ENCODE measurements around the gene NDUFS3.
"Not testable (repeated sequence)": the region's sequence is repeated elsewhere in the genome, so short reads cannot be mapped to it uniquely, and the experiment has no call there.

NDUFS3 gene

DNA sequence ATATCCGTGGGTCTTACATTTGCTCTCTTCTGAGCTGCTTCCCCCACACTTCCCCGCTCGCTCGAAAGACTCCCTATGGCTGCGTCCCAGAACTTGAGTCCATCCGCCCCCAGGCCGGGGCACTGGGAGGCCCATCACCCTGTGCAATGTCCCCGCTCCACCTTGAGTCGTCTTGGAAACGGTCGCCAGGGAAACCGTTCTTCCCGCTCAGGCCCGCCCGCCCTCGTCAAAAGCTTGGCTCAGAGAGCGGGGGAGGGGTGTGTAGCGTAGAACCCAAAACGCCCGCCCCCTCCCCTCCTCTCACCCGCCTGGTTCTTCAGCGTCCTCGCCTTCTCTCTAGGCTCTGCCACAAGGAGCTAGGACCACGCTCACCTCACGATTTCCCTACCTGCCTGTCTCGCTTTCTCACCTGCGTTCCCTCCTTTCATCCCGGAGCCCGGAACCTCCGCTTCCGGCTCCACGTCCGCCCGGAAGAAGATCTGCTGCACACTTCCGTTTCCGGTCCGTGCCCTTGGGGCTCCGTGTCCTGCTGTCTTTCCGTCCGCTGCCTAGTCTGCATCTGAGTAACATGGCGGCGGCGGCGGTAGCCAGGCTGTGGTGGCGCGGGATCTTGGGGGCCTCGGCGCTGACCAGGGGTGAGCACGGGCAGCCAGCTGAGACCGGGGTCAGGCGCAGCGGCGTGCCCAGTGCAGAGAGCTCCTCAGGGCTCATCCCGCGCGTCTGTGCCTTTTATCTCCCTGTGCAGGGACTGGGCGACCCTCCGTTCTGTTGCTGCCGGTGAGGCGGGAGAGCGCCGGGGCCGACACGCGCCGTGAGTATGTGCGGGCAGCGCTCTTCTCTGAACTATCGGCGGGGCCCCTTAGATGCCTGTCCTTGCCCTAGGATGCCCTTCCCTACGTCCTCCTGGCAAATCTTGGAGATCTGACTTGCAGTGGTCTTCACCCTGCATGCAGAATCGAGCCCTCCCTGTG, at the start of gene NDUFS3, which contains the start of gene KBTBD4:
Gene NDUFS3, plus strand, starts transcription at position 551 of the 971 bp plus-strand sequence. Its CDS starts 18 bp downstream, at position 569.
Gene KBTBD4, minus strand, starts transcription at position 447 of the 971 bp plus-strand sequence. Its CDS starts 19 bp downstream, at position 428.
- DNase-seq = peak; percentile 85

DNA sequence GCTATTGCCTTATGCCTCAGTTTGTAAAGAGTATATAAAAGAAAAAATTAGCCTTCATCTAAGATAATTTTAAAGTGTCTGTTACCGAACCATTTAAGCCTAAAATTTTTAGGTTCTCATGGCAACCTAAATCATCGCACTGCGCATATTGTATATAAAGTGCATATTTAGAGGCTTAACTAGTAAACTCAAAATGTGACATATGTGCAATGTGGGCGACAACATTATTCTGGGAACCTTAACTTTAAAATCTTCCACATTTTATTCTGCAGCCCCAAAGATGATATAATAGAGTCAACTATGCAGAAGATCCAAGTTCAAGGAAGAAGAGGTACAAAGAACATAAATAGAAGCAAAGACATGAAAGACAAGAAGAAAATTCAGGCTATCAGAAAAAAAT, 48.9 kb upstream of the NDUFS3 start:
- DNase-seq = no peak

DNA sequence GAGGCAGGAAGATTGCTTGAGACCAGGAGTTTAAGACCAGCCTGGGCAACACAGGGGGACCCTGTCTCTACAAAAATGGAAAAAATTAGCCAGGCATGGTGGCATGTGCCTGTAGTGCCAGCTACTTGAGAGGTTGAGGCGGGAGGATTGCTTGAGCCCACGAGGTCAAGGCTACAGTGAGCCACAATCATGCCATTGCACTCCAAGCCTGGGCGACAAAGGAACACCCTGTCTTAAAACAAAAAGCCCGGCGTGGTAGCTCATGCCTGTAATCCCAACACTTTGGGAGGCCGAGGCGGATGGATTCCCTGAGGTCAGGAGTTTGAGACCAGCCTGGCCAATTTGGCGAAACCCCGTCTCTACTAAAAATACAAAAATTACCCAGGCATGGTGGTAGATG, 48.2 kb upstream of the NDUFS3 start:
- DNase-seq = not testable (repeated sequence)

DNA sequence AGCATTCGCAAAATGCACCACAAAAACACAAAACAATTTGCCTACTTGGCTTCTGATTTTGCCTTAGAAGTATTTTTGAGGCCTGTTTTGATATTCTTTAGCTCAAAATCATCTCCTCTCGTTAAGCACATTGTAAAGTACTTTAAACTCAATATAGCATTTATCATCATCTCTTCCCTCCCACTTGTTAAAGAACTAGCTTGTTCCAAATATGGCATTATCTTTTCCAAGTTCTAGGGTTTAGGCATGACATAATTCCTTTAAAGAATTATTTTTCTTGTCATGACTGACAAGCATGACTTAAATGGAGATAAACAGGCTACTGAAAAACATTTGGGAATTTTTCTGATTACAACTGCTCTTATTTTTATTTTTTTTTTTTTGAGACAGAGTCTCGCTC, 47.2 kb upstream of the NDUFS3 start:
- DNase-seq = no peak

DNA sequence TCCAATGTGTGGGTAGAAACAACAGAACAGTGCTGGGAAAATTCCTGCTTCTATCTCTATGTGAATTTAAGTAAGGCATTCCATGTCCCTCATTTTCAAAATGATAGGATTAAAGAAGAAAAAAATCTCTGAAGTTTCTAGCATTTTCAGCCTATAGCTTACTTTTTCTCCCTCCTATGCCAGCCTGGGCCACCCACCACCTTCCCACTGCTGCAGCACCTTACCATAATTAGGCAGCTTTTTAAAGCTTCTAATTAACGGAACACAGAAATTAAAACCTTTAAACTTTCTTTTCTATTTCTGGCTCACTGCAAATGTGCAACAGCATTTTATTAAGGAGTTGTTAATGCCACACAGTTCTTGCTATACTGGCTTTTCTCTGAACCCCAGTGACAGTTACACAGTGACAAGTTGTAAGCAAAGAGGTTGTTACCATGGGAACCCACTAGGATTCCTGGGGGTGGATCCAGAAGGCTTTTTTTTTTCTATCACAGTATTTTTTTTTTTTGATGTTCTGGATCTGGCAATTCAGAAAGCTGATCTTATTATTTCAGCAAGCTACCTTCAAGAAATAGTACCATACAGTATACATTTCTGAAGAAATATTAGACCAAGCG, 46.2 kb upstream of the NDUFS3 start:
- no peak for DNase-seq

DNA sequence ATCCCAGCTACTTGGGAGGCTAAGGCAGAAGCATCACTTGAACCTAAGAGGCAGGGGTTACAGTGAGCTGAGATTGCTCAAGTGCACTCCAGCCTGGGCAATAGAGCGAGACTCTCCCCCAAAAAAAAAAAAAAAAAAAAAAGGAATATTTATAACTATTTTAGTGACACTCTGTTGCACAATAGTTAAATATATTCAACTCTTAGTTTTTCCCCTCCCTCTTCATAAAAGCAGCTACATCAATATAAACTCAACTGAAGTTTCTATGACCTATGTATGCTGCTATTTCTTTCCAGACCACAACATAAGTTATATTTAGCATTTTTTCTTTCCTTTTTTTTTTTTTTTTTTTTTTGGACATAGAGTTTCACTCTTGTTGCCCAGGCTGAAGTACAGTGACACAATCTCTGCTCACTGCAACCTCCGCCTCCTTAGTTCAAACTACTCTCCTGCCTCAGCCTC, 45.2 kb upstream of the NDUFS3 start:
- no peak for DNase-seq

DNA sequence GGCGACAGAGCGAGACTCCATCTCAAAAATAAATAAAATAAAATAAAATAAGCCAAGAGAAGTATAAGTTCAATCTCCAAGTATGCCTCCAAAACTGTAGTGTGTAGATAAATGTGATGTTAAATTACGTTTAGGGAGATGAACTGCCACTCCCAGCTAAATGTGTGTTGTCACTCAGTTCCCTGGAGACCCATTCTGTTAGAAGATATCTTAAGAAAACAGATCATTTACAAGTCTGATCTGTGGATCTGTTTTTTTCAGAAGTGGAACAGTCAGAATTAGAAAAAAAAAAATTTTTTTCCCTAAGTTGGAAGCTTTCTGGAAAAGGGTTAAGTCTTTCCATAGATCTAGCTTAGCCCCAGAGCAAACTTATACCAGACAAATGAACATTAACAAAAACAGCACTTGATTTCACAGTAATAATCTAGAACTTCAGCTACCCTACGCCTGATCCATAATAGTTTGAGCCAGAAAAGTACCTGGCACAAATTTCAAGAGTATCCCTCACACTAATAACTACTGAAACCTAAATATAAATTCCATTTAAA, 44.1 kb upstream of the NDUFS3 start:
- DNase-seq = no peak

DNA sequence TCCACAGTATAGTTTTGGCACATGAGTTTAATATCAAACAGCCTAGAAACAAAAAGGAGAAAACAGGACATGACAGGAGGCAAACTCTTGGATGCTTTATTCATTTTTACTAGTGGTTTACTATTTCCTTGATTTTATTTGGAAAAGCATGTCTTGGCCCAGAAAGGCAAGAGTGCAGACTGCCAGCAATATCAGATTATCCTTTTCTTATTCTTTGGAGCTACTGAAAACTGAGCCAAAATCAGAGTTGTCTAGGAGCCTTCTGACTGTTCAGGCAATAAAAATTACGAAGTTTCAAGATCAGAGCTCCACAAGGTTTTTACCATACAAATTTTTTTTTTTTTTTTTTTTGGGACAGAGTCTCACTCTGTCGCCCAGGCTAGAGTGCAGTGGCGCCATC, 42.0 kb upstream of the NDUFS3 start:
- DNase-seq = no peak

DNA sequence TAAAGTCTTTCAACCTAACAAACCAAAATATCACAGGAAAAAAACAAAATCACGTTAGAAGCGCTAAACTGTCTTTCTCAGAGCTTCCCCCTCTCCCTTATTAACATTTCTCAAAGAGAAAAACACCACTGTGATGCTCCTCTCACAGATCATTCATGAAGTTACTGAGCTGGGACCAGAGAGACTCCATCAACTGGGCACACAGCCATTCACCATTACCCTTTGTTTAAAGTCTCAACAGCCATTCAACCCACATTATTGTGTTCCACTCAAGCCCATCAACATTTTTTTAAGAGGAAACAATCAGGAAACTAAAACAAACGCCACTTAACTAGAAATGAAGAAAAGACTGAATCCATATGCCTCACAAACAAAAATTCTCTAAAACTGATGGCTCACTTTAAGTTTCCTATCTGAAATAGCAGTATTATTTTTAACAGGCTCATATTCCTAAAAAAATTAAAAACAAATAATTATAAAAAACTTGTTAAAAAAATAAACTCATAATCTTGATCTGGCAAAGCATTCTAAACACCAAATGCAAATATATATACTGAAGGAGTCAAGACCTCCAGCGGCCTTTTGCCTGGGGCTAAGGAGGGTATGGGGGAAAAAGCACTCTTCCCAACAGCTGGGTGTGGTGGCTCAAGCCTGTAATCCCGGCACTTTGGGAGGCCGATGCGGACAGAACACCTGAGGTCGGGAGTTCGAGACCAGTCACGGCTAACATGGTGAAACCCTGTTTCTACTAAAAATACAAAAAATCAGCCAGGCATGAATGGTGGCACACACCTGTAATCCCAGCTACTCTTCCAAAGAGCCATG, 39.9 kb upstream of the NDUFS3 start:
- no peak for DNase-seq

DNA sequence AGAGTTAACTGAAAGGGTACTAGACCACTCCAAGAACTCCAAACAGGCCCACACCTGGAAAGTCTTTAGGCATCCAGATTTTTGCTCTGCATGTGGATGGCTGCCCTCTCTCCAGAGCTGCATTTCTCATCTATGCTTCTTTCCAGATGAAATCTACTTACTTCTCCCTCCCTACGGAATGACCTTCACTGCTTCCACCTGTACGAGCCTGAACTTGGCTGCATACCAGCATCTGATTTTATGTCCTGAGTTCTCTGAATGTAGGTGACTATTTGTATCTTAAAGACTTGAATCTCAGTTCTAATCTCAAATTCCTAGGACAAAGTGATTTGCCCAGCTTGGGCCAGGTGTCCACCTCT, 39.2 kb upstream of the NDUFS3 start:
- DNase-seq = no peak

DNA sequence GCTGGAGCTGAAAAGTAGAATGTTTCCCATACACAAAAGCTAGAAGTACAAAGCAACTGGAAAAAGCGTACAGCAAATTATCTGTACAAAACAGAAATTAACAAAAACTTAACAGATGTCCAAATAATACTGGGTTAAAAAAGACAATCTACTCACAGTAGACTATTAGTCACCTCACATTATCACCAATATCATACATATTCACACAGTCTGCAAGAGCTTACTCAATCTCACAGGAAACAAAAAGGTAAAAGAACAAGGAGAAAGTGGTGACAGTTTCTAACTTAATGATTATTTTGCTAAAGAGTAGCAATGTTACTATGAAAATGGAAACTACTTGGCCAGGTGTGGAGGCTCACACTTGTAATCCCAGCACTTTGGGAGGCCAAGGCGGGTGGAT, 37.8 kb upstream of the NDUFS3 start:
- no peak for DNase-seq

DNA sequence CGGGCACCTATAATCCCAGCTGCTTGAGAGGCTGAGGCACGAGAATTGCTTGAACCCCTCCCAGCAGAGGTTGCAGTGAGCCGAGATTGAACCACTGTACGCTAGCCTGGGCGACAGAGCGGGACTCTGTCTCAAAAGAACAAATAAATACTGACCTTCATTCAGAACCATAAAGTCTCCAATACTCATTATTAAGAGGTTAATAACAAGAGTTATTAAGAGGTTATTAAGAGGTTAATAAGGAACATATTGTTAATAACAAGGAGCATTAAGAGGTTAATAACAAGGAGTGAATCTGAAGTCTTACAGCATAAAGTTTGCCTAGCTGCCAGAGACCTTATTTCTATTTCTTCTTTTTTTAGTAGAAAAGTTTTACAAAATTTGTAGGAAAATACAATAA, 33.6 kb upstream of the NDUFS3 start:
- no peak for DNase-seq

DNA sequence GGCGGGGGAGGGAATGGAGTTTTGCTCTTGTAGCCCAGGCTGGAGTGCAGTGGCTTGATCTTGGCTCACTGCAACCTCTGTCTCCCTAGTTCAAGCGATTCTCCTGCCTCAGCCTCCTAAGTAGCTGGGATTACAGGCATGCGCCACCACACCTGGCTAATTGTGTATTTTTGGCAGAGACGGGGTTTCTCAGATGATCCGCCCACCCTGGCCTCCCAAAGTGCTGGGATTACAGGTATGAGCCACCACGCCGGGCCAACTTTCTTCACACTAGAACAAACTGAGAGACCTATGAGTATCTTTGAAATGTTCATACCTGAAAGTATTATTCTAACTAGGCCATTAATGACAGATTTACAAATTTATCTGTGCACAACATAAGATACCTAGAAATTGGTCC, 32.6 kb upstream of the NDUFS3 start:
- not testable (repeated sequence) for DNase-seq

DNA sequence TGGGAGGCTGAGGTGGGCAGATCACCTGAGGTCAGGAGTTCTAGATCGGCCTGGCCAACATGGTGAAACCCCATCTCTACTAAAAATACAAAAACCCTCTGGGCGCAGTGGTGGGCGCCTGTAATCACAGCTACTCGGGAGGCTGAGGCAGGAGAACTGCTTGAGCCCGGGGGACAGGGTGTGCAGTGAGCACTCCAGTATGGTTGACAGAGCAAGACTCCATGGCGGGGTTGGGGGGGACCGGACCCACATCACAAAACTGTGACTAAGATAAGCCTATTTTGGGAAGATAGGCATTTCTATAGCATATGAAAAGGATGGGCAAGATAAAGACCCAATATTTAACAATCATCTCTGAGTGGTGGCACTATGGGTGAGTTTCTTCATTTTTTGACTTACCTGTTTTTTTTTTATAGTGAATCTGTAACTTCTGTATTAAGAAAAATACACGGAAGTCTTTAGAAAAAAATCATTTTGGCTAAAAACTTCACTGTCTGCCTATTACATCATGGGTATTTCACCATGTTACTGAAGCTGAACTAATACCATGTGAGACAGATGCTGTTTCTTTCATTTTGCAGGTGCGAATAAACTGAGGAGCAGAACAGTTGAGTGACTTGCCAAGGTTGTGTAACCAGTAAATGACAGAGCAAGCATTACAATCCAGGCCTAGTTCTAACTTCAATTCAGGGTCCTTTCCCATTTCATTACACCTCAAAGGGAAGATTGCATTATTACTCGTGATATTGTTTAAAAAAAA, 28.4 kb upstream of the NDUFS3 start:
- no peak for DNase-seq

DNA sequence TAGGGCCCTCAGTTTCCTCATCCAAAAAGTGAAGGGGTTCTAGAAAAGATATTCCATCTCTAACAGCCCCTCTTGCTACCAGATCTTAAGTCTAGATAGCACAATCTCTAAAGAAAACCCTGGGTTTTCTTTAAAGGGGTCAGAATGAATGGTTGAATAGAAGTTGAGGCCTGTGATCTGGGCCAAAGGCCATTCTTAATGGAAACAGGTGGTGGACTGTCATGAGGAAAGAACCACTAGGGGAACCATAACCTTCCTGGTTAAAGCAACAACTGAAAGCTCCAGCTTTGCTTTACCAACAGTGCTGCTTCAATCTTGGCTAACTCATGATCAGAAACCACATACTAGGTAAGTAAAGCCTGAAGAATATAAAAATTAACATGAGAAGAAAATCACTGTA, 27.8 kb upstream of the NDUFS3 start:
- no peak for DNase-seq

DNA sequence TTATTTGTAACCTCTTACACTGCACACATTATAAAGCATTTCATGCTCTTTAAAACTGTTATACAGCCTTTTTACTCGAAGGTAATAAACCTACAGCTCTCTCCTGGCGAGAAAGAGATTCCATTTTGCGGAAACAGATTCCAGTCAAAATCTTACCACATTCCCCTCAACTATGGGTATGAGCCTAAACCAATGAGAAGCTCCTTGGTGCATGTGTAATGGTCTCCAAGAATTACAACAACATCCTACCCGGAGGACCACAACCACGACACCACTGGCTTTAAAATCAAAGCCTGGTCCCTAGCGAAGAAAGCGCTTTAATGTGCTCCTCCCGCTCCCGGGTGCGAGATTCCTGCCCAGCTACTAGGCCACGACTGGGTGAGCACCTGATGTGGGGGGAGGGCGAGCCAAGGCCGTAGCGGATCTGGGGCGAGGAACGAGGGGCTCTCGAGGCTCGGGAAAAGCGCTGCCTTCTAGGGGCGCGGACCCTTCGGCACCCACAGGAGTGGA, 26.8 kb upstream of the NDUFS3 start:
- no peak for DNase-seq

DNA sequence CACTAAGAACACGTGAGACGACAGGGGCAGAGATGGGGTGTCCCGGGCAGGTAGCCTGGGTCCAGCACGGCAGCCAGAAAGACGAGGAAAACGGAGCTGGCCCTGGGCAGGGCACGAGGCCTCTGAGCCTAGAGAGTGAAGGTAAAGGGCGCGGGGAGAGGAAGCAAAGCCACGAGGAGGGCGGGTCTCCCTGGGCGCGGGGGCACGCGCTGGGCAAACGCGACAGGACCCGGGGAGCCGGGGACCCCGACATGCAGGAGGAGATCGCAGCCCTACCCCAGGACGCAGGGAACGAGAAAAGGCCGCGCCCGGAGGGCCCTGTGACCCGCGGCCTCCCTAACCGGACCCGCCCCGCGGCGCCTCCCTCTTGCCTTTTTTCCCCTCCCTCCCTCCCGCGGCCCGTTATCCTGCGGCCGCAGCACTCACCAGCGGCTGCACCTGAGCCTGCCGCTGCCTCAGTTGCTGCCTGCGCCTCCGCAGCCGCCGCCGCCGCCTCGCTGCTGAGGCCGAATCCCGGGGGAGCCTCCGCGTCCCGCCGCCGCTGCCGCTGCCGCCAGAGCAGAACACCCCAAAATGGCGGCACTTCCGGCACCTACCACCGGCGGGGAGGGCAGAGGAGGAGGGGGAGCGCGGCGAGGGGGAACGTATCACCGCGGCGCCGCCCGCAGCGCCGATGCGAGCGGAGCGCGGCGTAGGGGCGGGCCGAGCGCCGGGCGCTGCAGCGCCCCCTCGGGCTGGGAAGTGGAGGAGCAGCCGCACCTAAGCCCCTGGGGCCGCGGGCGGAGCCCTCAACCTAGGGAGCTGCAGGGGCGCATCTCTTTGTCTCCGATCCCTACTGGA, 26.1 kb upstream of the NDUFS3 start, which contains the start of gene CELF1:
Gene CELF1, minus strand, starts transcription at position 567 of the 840 bp plus-strand sequence. CDS start 53,609 bp downstream, outside the sequence.
- peak; percentile 73 for DNase-seq

DNA sequence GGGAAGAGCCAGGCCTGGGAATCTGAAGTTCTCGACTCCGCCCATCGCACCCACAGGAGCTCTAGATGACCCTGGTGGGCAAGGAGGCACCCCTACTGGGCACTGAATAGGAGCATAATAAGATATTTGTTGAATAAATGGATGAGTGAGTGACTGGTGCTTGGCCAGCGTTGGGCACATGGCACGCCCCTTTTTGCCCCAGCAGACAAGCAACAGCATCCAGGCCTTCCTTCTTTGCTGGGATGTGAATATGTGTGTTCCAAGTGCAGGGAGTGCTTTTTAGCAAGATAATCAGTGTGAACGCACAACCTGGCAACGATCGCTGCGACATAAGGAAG, 25.5 kb upstream of the NDUFS3 start:
- no peak for DNase-seq

DNA sequence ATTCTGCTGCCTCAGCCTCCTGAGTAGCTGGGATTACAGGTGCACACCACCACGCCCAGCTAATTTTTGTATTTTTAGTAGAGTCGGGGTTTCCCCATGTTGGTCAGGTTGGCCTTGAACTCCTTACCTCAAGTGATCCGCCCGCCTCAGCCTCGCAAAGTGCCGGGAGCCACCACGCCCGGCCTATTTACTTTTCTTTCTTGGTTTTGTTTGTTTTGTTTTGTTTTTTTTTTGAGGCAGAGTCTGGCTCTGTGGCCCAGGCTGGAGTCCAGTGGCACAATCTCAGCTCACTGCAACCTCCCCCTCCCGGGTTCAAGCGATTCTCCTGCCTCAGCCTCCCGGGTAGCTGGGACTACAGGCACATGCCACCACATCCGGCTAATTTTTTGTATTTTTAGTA, 21.9 kb upstream of the NDUFS3 start:
- not testable (repeated sequence) for DNase-seq

DNA sequence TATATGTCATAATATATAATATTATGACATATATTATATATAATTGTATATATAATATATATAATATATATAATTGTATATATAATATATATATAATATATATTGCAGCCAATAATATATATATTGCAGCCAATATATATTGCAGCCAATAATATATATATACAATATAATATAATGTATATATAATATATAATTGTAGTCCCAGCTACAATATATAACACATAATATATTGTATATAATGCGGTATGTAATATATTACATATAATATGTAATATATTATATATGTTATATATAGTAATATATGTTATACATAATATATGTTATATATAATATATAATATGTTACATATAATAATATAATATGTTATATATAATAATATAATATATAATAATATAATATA, 20.2 kb upstream of the NDUFS3 start:
- DNase-seq = no peak

DNA sequence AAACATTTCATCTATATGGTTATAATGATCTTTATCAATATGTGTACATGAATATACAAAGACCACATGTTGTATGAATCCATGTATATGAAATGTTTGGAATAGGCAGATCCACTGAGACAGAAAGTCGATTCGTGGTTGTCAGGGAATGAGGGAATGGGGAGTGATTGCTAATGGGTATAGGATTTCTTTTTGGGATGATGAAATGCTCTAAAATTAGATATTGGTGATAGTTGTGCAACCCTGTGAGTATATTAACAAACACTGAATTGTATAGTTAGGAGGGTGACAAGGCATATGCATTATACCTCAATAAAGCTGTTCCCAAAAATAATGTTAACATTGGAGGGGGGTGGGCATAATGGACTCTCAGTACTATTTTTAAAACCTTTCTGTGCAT, 18.4 kb upstream of the NDUFS3 start:
- DNase-seq = no peak
